SK-N-SH (cell line): ENCODE results near the gene MNT.

ENCODE experiments used
- CHD2 ChIP-seq: fragments of 150-350 bp; IDR thresholded peaks from 2 replicates; pipeline ENCODE4 v1.6.1; 2018; ENCODE audit warnings: low read length; ENCODE audit not compliant: partially characterized antibody
- NFIC ChIP-seq: IDR thresholded peaks from 2 replicates; pipeline ENCODE4 v1.4.0; 2012; ENCODE audit warnings: borderline replicate concordance
- TF ChIP-seq, protein P1 (sequence below): IDR thresholded peaks from 2 replicates; pipeline ENCODE4 v1.4.0; 2012; ENCODE audit warnings: low read depth

DNA sequence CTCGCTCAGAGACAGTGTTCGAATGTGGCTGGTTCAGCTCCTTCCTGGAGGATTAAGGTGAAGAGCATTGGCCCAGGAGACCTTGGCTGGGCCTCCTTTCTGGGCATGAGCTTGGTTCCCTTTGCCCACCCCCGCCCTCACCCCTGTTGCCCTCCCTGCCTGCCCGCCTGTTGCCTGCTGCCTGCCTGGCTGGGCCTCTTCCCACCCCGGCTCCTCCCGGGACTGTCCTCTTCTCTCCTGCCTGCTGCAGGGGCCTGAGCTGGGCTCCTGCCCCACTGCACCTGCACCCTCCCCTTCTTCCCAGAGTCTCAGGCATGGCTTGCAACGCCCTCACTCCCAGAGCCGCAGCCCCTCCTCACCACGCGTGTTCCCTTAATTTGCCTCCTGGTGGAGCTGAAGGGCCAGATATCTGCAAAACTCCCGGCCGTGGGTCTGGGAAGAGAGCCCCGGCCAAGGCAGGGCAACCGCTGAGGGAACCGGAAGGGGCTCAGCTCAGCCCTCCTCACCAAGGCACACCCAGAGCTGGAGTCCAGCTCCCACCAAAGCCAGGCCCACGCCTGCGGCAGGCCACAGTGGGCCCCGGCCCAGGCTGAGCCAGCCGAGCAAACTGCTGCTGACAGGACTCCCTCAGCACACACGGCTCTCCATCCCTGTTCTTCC is 31.2 kb downstream of the MNT start:
- no peak for TF ChIP-seq CHD2
- TF ChIP-seq, protein P1, sequence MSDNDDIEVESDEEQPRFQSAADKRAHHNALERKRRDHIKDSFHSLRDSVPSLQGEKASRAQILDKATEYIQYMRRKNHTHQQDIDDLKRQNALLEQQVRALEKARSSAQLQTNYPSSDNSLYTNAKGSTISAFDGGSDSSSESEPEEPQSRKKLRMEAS, result no peak
- TF ChIP-seq NFIC, result no peak
